DND-41 (cell line): ENCODE results near the gene TTLL5.

Source experiments
- ATAC-seq: fragments of 200-7000 bp; cut with Tn5 transposase; 3 replicates; pipeline ENCODE4 v1.9.1; 2021; ENCODE audit warnings: low read depth; ENCODE audit not compliant: insufficient read depth
- DNase-seq: peaks from one replicate; pipeline ENCODE4 v3.0.0-alpha.2; 2020
- H2AFZ ChIP-seq: 2 replicates; pipeline ENCODE4 v1.6.0; 2012; ENCODE audit warnings: low read depth, low read length
- H3K27ac ChIP-seq: 2 replicates; pipeline ENCODE4 v1.5.1; 2012; ENCODE audit warnings: low read length, inconsistent platforms
- H3K27me3 ChIP-seq: fragments of 200-600 bp; sonication (generic); 2 replicates; pipeline ENCODE4 v1.6.0; 2012; ENCODE audit warnings: low read length, mild to moderate bottlenecking, inconsistent platforms; ENCODE audit not compliant: insufficient read depth, poor library complexity
- H3K36me3 ChIP-seq: 2 replicates; pipeline ENCODE4 v1.5.1; 2012; ENCODE audit warnings: low read length, inconsistent platforms; ENCODE audit not compliant: insufficient read depth
- H3K4me1 ChIP-seq: 2 replicates; pipeline ENCODE4 v1.5.1; 2012; ENCODE audit warnings: mild to moderate bottlenecking, low read length; ENCODE audit not compliant: insufficient read depth
- H3K4me2 ChIP-seq: 2 replicates; pipeline ENCODE4 v1.6.0; 2012; ENCODE audit warnings: mild to moderate bottlenecking, moderate library complexity, low read length, inconsistent platforms; ENCODE audit not compliant: insufficient read depth
- H3K4me3 ChIP-seq, 2 experiments: fragments of 200-600 bp in 1 of 2; shearing (Covaris generic) in 1 of 2; 2 replicates each; pipeline ENCODE4 v1.5.1; 2012 to 2016; ENCODE audit warnings: inconsistent platforms in 2 of 2, low read length in 2 of 2, mild to moderate bottlenecking in 2 of 2, low read depth in 1 of 2, moderate library complexity in 1 of 2
- H3K79me2 ChIP-seq: 2 replicates; pipeline ENCODE4 v1.6.0; 2012; ENCODE audit warnings: low read length, inconsistent platforms; ENCODE audit not compliant: insufficient read depth
- H3K9ac ChIP-seq: 2 replicates; pipeline ENCODE4 v1.6.0; 2012; ENCODE audit warnings: low read depth, mild to moderate bottlenecking, inconsistent platforms, low read length, moderate library complexity
- H3K9me3 ChIP-seq: 2 replicates; pipeline ENCODE4 v1.5.1; 2012; ENCODE audit warnings: low read length, moderate library complexity, mild to moderate bottlenecking, inconsistent platforms; ENCODE audit not compliant: insufficient read depth, severe bottlenecking
- H4K20me1 ChIP-seq: 2 replicates; pipeline ENCODE4 v1.6.0; 2012; ENCODE audit warnings: low read length; ENCODE audit not compliant: insufficient read depth
- CTCF ChIP-seq: IDR thresholded peaks from 2 replicates; pipeline ENCODE4 v1.5.1; 2012; ENCODE audit warnings: borderline replicate concordance, low read length, moderate library complexity, mild to moderate bottlenecking; ENCODE audit not compliant: poor library complexity, severe bottlenecking; ENCODE audit errors: extremely low read depth
- EZH2 ChIP-seq: IDR thresholded peaks from 3 replicates; pipeline ENCODE4 v1.6.1; 2012; ENCODE audit warnings: borderline replicate concordance, low read depth, mild to moderate bottlenecking, moderate library complexity, low read length, inconsistent platforms; ENCODE audit not compliant: severe bottlenecking

Gene TTLL5

DNA sequence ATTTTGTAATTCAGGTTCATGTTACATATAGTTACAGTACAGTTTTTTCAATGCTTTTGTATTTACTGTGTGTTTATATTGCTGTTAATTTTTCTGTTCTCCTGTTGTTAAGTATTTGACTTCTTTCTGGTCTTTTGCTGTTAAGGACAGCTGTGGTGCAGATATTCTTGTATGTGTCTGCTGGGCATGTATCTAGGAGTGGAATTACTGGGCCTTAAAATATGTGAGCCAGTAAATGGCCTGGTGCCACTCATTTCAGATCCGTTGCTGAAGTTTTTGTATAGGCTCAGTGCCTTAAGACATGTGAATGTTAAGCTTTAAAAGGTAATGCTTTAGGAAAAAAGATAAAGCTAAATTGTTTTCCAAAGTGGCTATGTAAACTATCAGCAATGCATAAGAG lies 87.3 kb downstream of the TTLL5 start:
- TF ChIP-seq EZH2 = no peak
- no peak for TF ChIP-seq CTCF
- DNase-seq (no peak), ATAC-seq (no peak)
- Histone ChIP-seq H3K36me3 (peaks cover 64% of the 10 kb centered on the region), H3K9me3 (peaks cover 9% of the 10 kb centered on the region), H3K79me2 (no peaks in the 10 kb centered on the region), H2AFZ (no peak overlapping the region), H3K27ac (no peak overlapping the region), H3K4me3 (no peak overlapping the region), H3K4me2 (no peak overlapping the region), H4K20me1 (no peaks in the 10 kb centered on the region), H3K27me3 (no peaks in the 10 kb centered on the region), H3K4me1 (no peaks in the 10 kb centered on the region), H3K9ac (no peak overlapping the region)

DNA sequence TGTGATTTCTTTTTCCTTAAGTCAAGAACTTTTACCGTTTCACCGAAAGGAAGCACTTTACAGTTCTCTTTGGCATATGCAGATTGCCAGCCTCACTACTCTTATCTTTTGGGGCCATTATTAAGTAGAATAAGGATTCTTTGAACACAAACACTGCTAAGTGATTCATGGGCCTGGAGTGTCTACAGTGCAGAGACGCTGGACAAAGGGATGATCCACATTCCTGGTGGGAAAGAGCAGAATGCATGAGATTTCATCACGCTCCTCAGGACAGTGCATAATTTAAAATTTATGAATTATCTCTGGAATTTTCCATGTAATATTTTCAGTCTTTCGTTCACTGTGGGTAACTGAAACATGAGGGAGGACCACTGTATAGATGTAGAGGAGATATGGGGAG lies 90.2 kb downstream of the TTLL5 start:
- H3K27ac ChIP-seq = no peak overlapping the region
- DNase-seq (no peak), ATAC-seq (no peak)
- H3K4me3 ChIP-seq = no peak overlapping the region
- H2AFZ ChIP-seq = no peak overlapping the region
- no peak overlapping the region for H3K9ac ChIP-seq
- H4K20me1 ChIP-seq = no peaks in the 10 kb centered on the region
- peaks cover 6% of the 10 kb centered on the region for H3K9me3 ChIP-seq
- no peak overlapping the region for H3K4me2 ChIP-seq
- no peaks in the 10 kb centered on the region for H3K79me2 ChIP-seq
- H3K27me3 ChIP-seq = no peaks in the 10 kb centered on the region
- H3K4me1 ChIP-seq = no peaks in the 10 kb centered on the region
- TF ChIP-seq CTCF (no peak), EZH2 (no peak)
- H3K36me3 ChIP-seq = peaks cover 47% of the 10 kb centered on the region

- no peak for ATAC-seq
- Histone ChIP-seq H3K9ac (no peak overlapping the region), H3K9me3 (no peaks in the 10 kb centered on the region), H3K27me3 (no peaks in the 10 kb centered on the region), H2AFZ (no peak overlapping the region), H3K79me2 (no peaks in the 10 kb centered on the region), H3K27ac (no peak overlapping the region), H3K4me1 (no peaks in the 10 kb centered on the region), H3K4me3 (no peak overlapping the region), H4K20me1 (no peaks in the 10 kb centered on the region), H3K4me2 (no peak overlapping the region), H3K36me3 (peaks cover 41% of the 10 kb centered on the region; the same call in 1 of the 2 replicates)
- no peak for DNase-seq
- no peak for TF ChIP-seq EZH2
Observed at GRCh38 chr14:75752086-75752485, 91.0 kb downstream of the TTLL5 start.

GRCh38 chr14:75752907-75753594 lies 92.0 kb downstream of the TTLL5 start:
- Histone ChIP-seq H3K27me3 (no peaks in the 10 kb centered on the region), H3K9ac (no peak overlapping the region), H3K4me3 (no peak overlapping the region), H3K36me3 (peaks cover 38% of the 10 kb centered on the region; the same call in 1 of the 2 replicates), H2AFZ (no peak overlapping the region), H3K9me3 (no peaks in the 10 kb centered on the region), H3K4me2 (no peak overlapping the region), H3K4me1 (no peaks in the 10 kb centered on the region), H3K79me2 (no peaks in the 10 kb centered on the region), H4K20me1 (no peaks in the 10 kb centered on the region), H3K27ac (no peak overlapping the region)
- no peak for ATAC-seq
- DNase-seq = no peak
- TF ChIP-seq CTCF = no peak
- TF ChIP-seq EZH2 = no peak
